H1 (cell line): ENCODE data around the gene RNU6-9. TPM values are rescaled to one million over a fixed set of nuclear protein-coding genes. Genes with fewer than 3 reads are reported as not detected.

Experiments used
- CTCF ChIA-PET: fragments of 300-600 bp; sonication (Branson Sonifier 250); formaldehyde crosslinking; loops from one replicate; lab custom pipeline; 2021; ENCODE audit not compliant: partially characterized antibody; lab: Charles Lee
- POLR2A ChIA-PET: fragments of 300-600 bp; sonication (Branson Sonifier 250); formaldehyde crosslinking; loops from one replicate; lab custom pipeline; 2021; ENCODE audit warnings: inconsistent platforms; ENCODE audit not compliant: partially characterized antibody; lab: Charles Lee
- DNase-seq, 2 experiments: peaks; one replicate each; pipeline versions ENCODE4 v3.0.0 to v3.0.0-alpha.2; 2010 to 2022; ENCODE audit warnings: low spot score in 2 of 2, low read depth in 1 of 2, mixed read lengths in 1 of 2
- FAIRE-seq: peaks from 2 replicates; lab custom pipeline; 2011; peaks lifted over from hg19 to GRCh38; lab: Jason Lieb, UNC
- H2AFZ ChIP-seq: 2 replicates; pipeline ENCODE4 v1.8.1; 2012; ENCODE audit warnings: low read length, inconsistent platforms
- H2AK5ac ChIP-seq: 2 replicates; pipeline ENCODE4 v1.6.1; 2013; ENCODE audit warnings: low read depth, low read length
- H2BK120ac ChIP-seq: replicated peaks from 2 replicates; pipeline ENCODE3; 2013; ENCODE audit warnings: low read depth, low read length, inconsistent platforms
- H2BK12ac ChIP-seq: 2 replicates; pipeline ENCODE4 v1.6.1; 2013; ENCODE audit warnings: low read depth, low read length
- H2BK15ac ChIP-seq: 2 replicates; pipeline ENCODE4 v1.6.1; 2013; ENCODE audit warnings: low read length
- H2BK20ac ChIP-seq: 2 replicates; pipeline ENCODE4 v1.6.1; 2013; ENCODE audit warnings: low read length
- H2BK5ac ChIP-seq: 2 replicates; pipeline ENCODE4 v1.6.1; 2013; ENCODE audit warnings: low read depth, low read length
- H3K14ac ChIP-seq: 2 replicates; pipeline ENCODE4 v1.6.1; 2013; ENCODE audit warnings: inconsistent platforms; ENCODE audit not compliant: insufficient read length
- H3K18ac ChIP-seq: 2 replicates; pipeline ENCODE4 v1.6.1; 2013; ENCODE audit warnings: low read length; ENCODE audit errors: extremely low read depth
- H3K23ac ChIP-seq: 2 replicates; pipeline ENCODE4 v1.6.1; 2013; ENCODE audit warnings: inconsistent platforms; ENCODE audit not compliant: insufficient read length
- H3K23me2 ChIP-seq: 2 replicates; pipeline ENCODE4 v1.6.1; 2013; ENCODE audit warnings: low read depth, low read length
- H3K27ac ChIP-seq: 2 replicates; pipeline ENCODE4 v1.6.1; 2011; ENCODE audit warnings: low read depth, low read length, inconsistent platforms
- H3K27me3 ChIP-seq, 4 experiments: replicated peaks in 1 of 4; 1 replicate in 1 of 4; 2 replicates in 3 of 4; pipeline versions ENCODE4 v1.6.1 to v1.8.1; 2011 to 2013; ENCODE audit warnings: low read length in 3 of 4, mild to moderate bottlenecking in 3 of 4, inconsistent platforms in 2 of 4, mixed read lengths in 2 of 4, moderate library complexity in 1 of 4; ENCODE audit not compliant: control insufficient read depth in 3 of 4, insufficient read depth in 3 of 4; ENCODE audit errors: extremely low read depth in 1 of 4
- H3K36me3 ChIP-seq, 4 experiments: 2 replicates each; pipeline versions ENCODE4 v1.6.1 to v1.8.1; 2011 to 2013; ENCODE audit warnings: mild to moderate bottlenecking in 4 of 4, low read length in 3 of 4, moderate library complexity in 2 of 4, control low read depth in 1 of 4, inconsistent platforms in 1 of 4; ENCODE audit not compliant: insufficient read depth in 4 of 4, control insufficient read depth in 2 of 4
- H3K4ac ChIP-seq: replicated peaks from 2 replicates; pipeline ENCODE3; 2013; ENCODE audit warnings: low read length, low read depth, mixed read lengths, inconsistent platforms; ENCODE audit not compliant: insufficient read length
- H3K4me1 ChIP-seq, 4 experiments: replicated peaks in 1 of 4; 1 replicate in 1 of 4; 2 replicates in 3 of 4; pipeline versions ENCODE4 v1.6.1 to v1.8.1; 2011 to 2013; ENCODE audit warnings: low read length in 3 of 4, inconsistent platforms in 2 of 4, mixed read lengths in 1 of 4; ENCODE audit not compliant: insufficient read depth in 4 of 4, control insufficient read depth in 3 of 4
- H3K4me2 ChIP-seq, 2 experiments: 2 replicates each; pipeline versions ENCODE4 v1.6.1 to v1.8.1; 2011 to 2013; ENCODE audit warnings: low read depth in 2 of 2, low read length in 2 of 2, control low read depth in 1 of 2, inconsistent platforms in 1 of 2, mild to moderate bottlenecking in 1 of 2; ENCODE audit not compliant: insufficient read depth in 1 of 2
- H3K4me3 ChIP-seq, 4 experiments: fragments of 200-600, 300-600 bp in 1 of 4; sonication (generic), shearing (Covaris generic), sonication (Bioruptor Twin) in 1 of 4; 2 replicates each; pipeline versions ENCODE4 v1.5.1 to v1.8.1; 2011 to 2016; ENCODE audit warnings: low read length in 4 of 4, low read depth in 3 of 4, control low read depth in 2 of 4, inconsistent platforms in 2 of 4, mild to moderate bottlenecking in 2 of 4, mixed read lengths in 1 of 4, moderate library complexity in 1 of 4; ENCODE audit not compliant: insufficient read depth in 2 of 4; ENCODE audit errors: extremely low read depth in 1 of 4
- H3K56ac ChIP-seq: replicated peaks from 2 replicates; pipeline ENCODE3; 2013; ENCODE audit warnings: low read depth, mild to moderate bottlenecking, mixed read lengths, low read length, inconsistent platforms; ENCODE audit not compliant: insufficient read length
- H3K79me1 ChIP-seq: 2 replicates; pipeline ENCODE4 v1.6.1; 2013; ENCODE audit warnings: low read depth, low read length, control low read depth
- H3K79me2 ChIP-seq, 2 experiments: 2 replicates each; pipeline versions ENCODE4 v1.6.1 to v1.8.1; 2012 to 2013; ENCODE audit warnings: low read length in 2 of 2, mild to moderate bottlenecking in 2 of 2, inconsistent platforms in 1 of 2; ENCODE audit not compliant: insufficient read depth in 2 of 2, control insufficient read depth in 1 of 2
- H3K9ac ChIP-seq, 4 experiments: replicated peaks in 1 of 4; 1 replicate in 1 of 4; 2 replicates in 3 of 4; pipeline versions ENCODE4 v1.6.1 to v1.8.1; 2011 to 2013; ENCODE audit warnings: low read depth in 3 of 4, low read length in 3 of 4, control low read depth in 2 of 4, mild to moderate bottlenecking in 2 of 4, moderate library complexity in 2 of 4, inconsistent platforms in 1 of 4; ENCODE audit errors: extremely low read depth in 1 of 4
- H3K9me3 ChIP-seq, 2 experiments: 2 replicates each; pipeline versions ENCODE4 v1.6.1 to v1.8.1; 2012 to 2013; ENCODE audit warnings: mild to moderate bottlenecking in 2 of 2, moderate library complexity in 2 of 2, control low read depth in 1 of 2, inconsistent platforms in 1 of 2, low read depth in 1 of 2, low read length in 1 of 2, mixed read lengths in 1 of 2; ENCODE audit not compliant: insufficient read depth in 2 of 2
- H4K20me1 ChIP-seq, 2 experiments: replicated peaks in 1 of 2; 2 replicates each; pipeline versions ENCODE3 to v1.8.1; 2011 to 2013; ENCODE audit warnings: inconsistent platforms in 2 of 2, low read length in 2 of 2, mild to moderate bottlenecking in 1 of 2; ENCODE audit not compliant: insufficient read depth in 2 of 2, control insufficient read depth in 1 of 2
- H4K5ac ChIP-seq: 2 replicates; pipeline ENCODE4 v1.6.1; 2013; ENCODE audit warnings: low read length, low read depth, mixed read lengths, inconsistent platforms; ENCODE audit not compliant: insufficient read length
- H4K8ac ChIP-seq: 2 replicates; pipeline ENCODE4 v1.8.0; 2013; ENCODE audit warnings: mild to moderate bottlenecking, moderate library complexity, low read length, inconsistent platforms; ENCODE audit not compliant: insufficient read depth; ENCODE audit errors: extremely low read depth
- H4K91ac ChIP-seq: replicated peaks from 2 replicates; pipeline ENCODE3; 2013; ENCODE audit warnings: low read length, mixed read lengths, inconsistent platforms; ENCODE audit not compliant: insufficient read length
- ATF2 ChIP-seq: IDR thresholded peaks from 2 replicates; pipeline ENCODE4 v1.6.1; 2012; ENCODE audit warnings: low read length, inconsistent platforms
- BRCA1 ChIP-seq: IDR thresholded peaks from 2 replicates; pipeline ENCODE4 v1.6.1; 2012; ENCODE audit warnings: low read depth, low read length, improper control_type of control experiment
- CHD1 ChIP-seq: IDR thresholded peaks from 2 replicates; pipeline ENCODE4 v1.6.1; 2012; ENCODE audit warnings: low read depth, low read length, improper control_type of control experiment
- CHD2 ChIP-seq: IDR thresholded peaks from 2 replicates; pipeline ENCODE4 v1.6.1; 2012; ENCODE audit warnings: low read length, improper control_type of control experiment
- CREB1 ChIP-seq: IDR thresholded peaks from 2 replicates; pipeline ENCODE4 v1.6.1; 2012; ENCODE audit warnings: inconsistent platforms
- HDAC2 ChIP-seq, 2 experiments: fragments of 300-600 bp in 1 of 2; sonication (generic) in 1 of 2; IDR thresholded peaks; 2 replicates each; pipeline ENCODE4 v1.6.1; 2011 to 2012; ENCODE audit warnings: low read depth in 2 of 2, low read length in 2 of 2, mild to moderate bottlenecking in 2 of 2, moderate library complexity in 2 of 2, borderline replicate concordance in 1 of 2, inconsistent platforms in 1 of 2
- HDAC6 ChIP-seq: IDR thresholded peaks from one replicate; pipeline ENCODE4 v1.7.1; 2012; ENCODE audit warnings: low read depth, mild to moderate bottlenecking, inconsistent platforms, low read length, moderate library complexity
- MAX ChIP-seq: IDR thresholded peaks from 2 replicates; pipeline ENCODE4 v1.6.1; 2012; ENCODE audit warnings: inconsistent platforms
- SIN3A ChIP-seq, 2 experiments: IDR thresholded peaks in 1 of 2; conservative IDR thresholded peaks in 1 of 2; 2 replicates each; pipeline ENCODE4 v1.6.1; 2011 to 2012; ENCODE audit warnings: low read length in 2 of 2, improper control_type of control experiment in 1 of 2, low read depth in 1 of 2, mild to moderate bottlenecking in 1 of 2
- SIX5 ChIP-seq: IDR thresholded peaks from 2 replicates; pipeline ENCODE4 v1.6.1; 2011; ENCODE audit warnings: mild to moderate bottlenecking, low read depth, low read length
- SP4 ChIP-seq: IDR thresholded peaks from 2 replicates; pipeline ENCODE4 v1.6.1; 2012; ENCODE audit warnings: low read length, inconsistent platforms
- SUZ12 ChIP-seq: fragments of 200-600 bp; sonication (generic); IDR thresholded peaks from 2 replicates; pipeline ENCODE4 v1.6.1; 2012; ENCODE audit warnings: mild to moderate bottlenecking, inconsistent platforms, low read length, moderate library complexity, mixed read lengths
- TEAD4 ChIP-seq: IDR thresholded peaks from 2 replicates; pipeline ENCODE4 v1.6.1; 2012; ENCODE audit warnings: low read depth, low read length, inconsistent platforms, mixed read lengths
- WGBS, 2 experiments: shearing (Covaris generic) in 1 of 2; methylation state at CpG; one replicate each; pipeline versions ENCODE4 v1.1.6 to v1.1.7; 2013 to 2015; ENCODE audit warnings: low lambda C conversion rate in 2 of 2, mixed read lengths in 2 of 2, inconsistent platforms in 1 of 2, low coverage in 1 of 2, missing lambda C conversion rate in 1 of 2; ENCODE audit not compliant: insufficient replicate concordance in 2 of 2, insufficient coverage in 1 of 2, insufficient read length in 1 of 2; ENCODE audit errors: extremely low coverage in 1 of 2, missing lambda C conversion rate in 1 of 2; 5-methylcytosine and 5-hydroxymethylcytosine counted together
- polyA plus RNA-seq, 7 experiments: library from polyadenylated mRNA; depleted of rRNA in 3 of 7; stranded (reverse) in 5 of 7; unstranded in 2 of 7; fragments of >200 nt in 5 of 7; fragments of 200-250 nt in 2 of 7; gene quantifications; 1 replicate in 5 of 7; 2 replicates in 1 of 7; 4 replicates in 1 of 7; pipeline versions ENCODE4 v1.2.1 to v1.2.3, GENCODE V29; 2011 to 2013; ENCODE audit warnings: missing spikeins in 2 of 7, mixed read lengths in 2 of 7
- total RNA-seq: library from RNA; stranded (reverse); fragmentation: NEBNext Ultra II Directional; extraction: Animal tissue kit (Norgen Biotek cat#: 25700); gene quantifications from 2 replicates; pipeline ENCODE4 v1.2.1, GENCODE V29; 2021

RNU6-9 gene
- total and polyA plus RNA-seq, 2 of the 8 experiments (the other 6 are each of a cell fraction or from before 2014, with no cell fraction given), result not detected

- Histone ChIP-seq H4K91ac (no peak overlapping the region), H3K27ac (no peak overlapping the region), H2BK20ac (no peak overlapping the region), H3K9ac (no peak overlapping the region), H2BK15ac (no peak overlapping the region), H2AFZ (no peak overlapping the region), H3K27me3 (no peaks in the 10 kb centered on the region), H3K9me3 (no peaks in the 10 kb centered on the region), H3K36me3 (peaks cover 2 to 9% (median 3%) of the 10 kb centered on the region in 4 experiments; a peak in 7 of 8 replicates), H3K23ac (no peak overlapping the region), H4K5ac (no peak overlapping the region), H3K23me2 (no peaks in the 10 kb centered on the region), H2AK5ac (no peak overlapping the region), H3K4me3 (no peak overlapping the region), H2BK120ac (no peak overlapping the region), H3K14ac (no peak overlapping the region), H3K56ac (no peak overlapping the region), H2BK12ac (no peak overlapping the region), H3K79me2 (peaks cover 5 to 49% of the 10 kb centered on the region in 2 experiments), H3K4ac (no peak overlapping the region), H3K4me2 (no peak overlapping the region), H3K4me1 (no peaks in the 10 kb centered on the region), H3K18ac (no peak overlapping the region), H4K8ac (no peak overlapping the region), H2BK5ac (no peak overlapping the region), H3K79me1 (peaks cover 22% of the 10 kb centered on the region), H4K20me1 (peaks cover 4 to 41% of the 10 kb centered on the region in 2 experiments)
- no peak for FAIRE-seq
- 92% methylated on average over 28 of the region's 32 CpGs; no CpG with 5 or more reads in 1 of the 2 experiments for WGBS, 2 experiments
- ChIA-PET POLR2A (no interaction called here), CTCF (interaction anchor here (0.8 to 1.5 kb wide), 4 partner anchors 8 to 201 kb away, joined by 3 read pairs; no protein-coding TSS in a partner anchor)
- DNase-seq, result no peak
- TF ChIP-seq HDAC2 (IDR thresholded peaks at IDR 0.05; ENCODE audit: borderline replicate concordance in 1 of 2, low read depth in 2 of 2, low read length in 2 of 2) (no peak), MAX (no peak), CHD2 (no peak), SUZ12 (no peak), SIN3A (conservative IDR thresholded peaks at IDR 0.05 in 1 of 2, IDR thresholded peaks at IDR 0.05 in 1 of 2; ENCODE audit: low read depth in 1 of 2, low read length in 2 of 2) (no peak), BRCA1 (no peak), ATF2 (no peak), TEAD4 (no peak), SP4 (no peak), CREB1 (no peak), CHD1 (no peak), HDAC6 (no peak), SIX5 (no peak)
These were observed 48.9 kb downstream of the RNU6-9 start for GRCh38 chr19:942133-942645.
